ENCODE results near the gene NUP58. TPM values are rescaled to one million over a fixed set of nuclear protein-coding genes. Genes with fewer than 3 reads are reported as not detected.

Gene NUP58
- total and polyA plus RNA-seq, 8 donors = 59.4 to 78.2 (median 62.6) TPM

GRCh38 chr13:25276748-25277147, 24.7 kb upstream of the NUP58 start:
- Histone ChIP-seq H3K27ac (no peak overlapping the region), H3K4me3 (no peak overlapping the region), H3K36me3 (peaks cover 0 to 26% of the 10 kb centered on the region in 2 donors), H3K27me3 (no peaks in the 10 kb centered on the region), H3K9me3 (no peaks in the 10 kb centered on the region), H3K4me1 (peaks cover 0 to 22% of the 10 kb centered on the region in 2 donors)
- no peak for TF ChIP-seq CTCF (IDR thresholded peaks at IDR 0.05)
- no peak for ATAC-seq
- intact Hi-C loops (cut with DNase I) = no loop called here
- no peak for DNase-seq

GRCh38 chr13:25280396-25280795, 21.0 kb upstream of the NUP58 start:
- no peak for ATAC-seq
- no peaks in the 10 kb centered on the region for H3K27me3 ChIP-seq
- intact Hi-C loops (cut with DNase I) = no loop called here
- no peaks in the 10 kb centered on the region for H3K36me3 ChIP-seq
- H3K4me1 ChIP-seq = peaks cover 0 to 41% of the 10 kb centered on the region in 2 donors
- no peaks in the 10 kb centered on the region for H3K9me3 ChIP-seq
- DNase-seq = no peak
- no peak overlapping the region for H3K4me3 ChIP-seq
- no peak overlapping the region for H3K27ac ChIP-seq
- TF ChIP-seq CTCF (IDR thresholded peaks at IDR 0.05) = no peak

GRCh38 chr13:25281193-25281934, 20.1 kb upstream of the NUP58 start:
- Histone ChIP-seq H3K36me3 (no peaks in the 10 kb centered on the region), H3K27ac (peak overlapping the region in 1 of 2 donors; percentile 14), H3K4me3 (no peak overlapping the region), H3K27me3 (no peaks in the 10 kb centered on the region), H3K9me3 (no peaks in the 10 kb centered on the region), H3K4me1 (peaks cover 4 to 51% of the 10 kb centered on the region in 2 donors)
- no peak for DNase-seq
- TF ChIP-seq CTCF (IDR thresholded peaks at IDR 0.05) = no peak
- ATAC-seq = peak; percentile 66
- intact Hi-C loops (cut with DNase I) = no loop called here

GRCh38 chr13:25281935-25282332, 19.5 kb upstream of the NUP58 start:
- TF ChIP-seq CTCF (IDR thresholded peaks at IDR 0.05) = no peak
- no peaks in the 10 kb centered on the region for H3K36me3 ChIP-seq

GRCh38 chr13:25286308-25286968, 15.0 kb upstream of the NUP58 start:
- intact Hi-C loops (cut with DNase I) = no loop called here
- Histone ChIP-seq H3K4me3 (peak overlapping the region; percentile 92 to 93), H3K27me3 (peaks cover 0 to 13% of the 10 kb centered on the region in 2 donors), H3K4me1 (peaks cover 4 to 39% of the 10 kb centered on the region in 2 donors), H3K36me3 (no peaks in the 10 kb centered on the region), H3K9me3 (no peaks in the 10 kb centered on the region), H3K27ac (peak overlapping the region; percentile 95 to 99)
- DNase-seq (peak in 3 of 4 donors; percentile 20 to 51 (median 40)), ATAC-seq (peak; percentile 63)
- TF ChIP-seq CTCF (IDR thresholded peaks at IDR 0.05) = no peak

More at GRCh38 chr13:25281935-25282332, 19.5 kb upstream of the NUP58 start:
- Histone ChIP-seq H3K27ac (peak overlapping the region in 1 of 2 donors; percentile 14), H3K4me1 (peaks cover 4 to 52% of the 10 kb centered on the region in 2 donors), H3K9me3 (no peaks in the 10 kb centered on the region), H3K27me3 (no peaks in the 10 kb centered on the region), H3K4me3 (no peak overlapping the region)
- no peak for DNase-seq
- intact Hi-C loops (cut with DNase I) = no loop called here
- no peak for ATAC-seq
